DMS79 (cell line): ENCODE results near the gene SLC4A7.
"Not testable (repeated sequence)": the region's sequence is repeated elsewhere in the genome, so short reads cannot be mapped to it uniquely, and the experiment has no call there.

ENCODE experiments used
- DNase-seq: peaks from one replicate; lab custom pipeline; 2025; lab: John Stamatoyannopoulos, UW

SLC4A7 gene

GRCh38 chr3:27487383-27487782 lies 3.2 kb upstream of the SLC4A7 start:
- no peak for DNase-seq

- no peak for DNase-seq
Observed at GRCh38 chr3:27486336-27486735, 2.2 kb upstream of the SLC4A7 start.

GRCh38 chr3:27485866-27486265 lies 1.7 kb upstream of the SLC4A7 start:
- no peak for DNase-seq

- no peak for DNase-seq
Observed at GRCh38 chr3:27483117-27484014, 818 bp downstream of the SLC4A7 start.

- no peak for DNase-seq
Observed at GRCh38 chr3:27479806-27480543, 4.2 kb downstream of the SLC4A7 start.

GRCh38 chr3:27471923-27472550 lies 12.1 kb downstream of the SLC4A7 start:
- no peak for DNase-seq

- no peak for DNase-seq
Observed at GRCh38 chr3:27468283-27468886, 15.8 kb downstream of the SLC4A7 start.

- DNase-seq, result no peak
Observed at GRCh38 chr3:27467545-27467944, 16.6 kb downstream of the SLC4A7 start.

GRCh38 chr3:27464646-27465045 lies 19.5 kb downstream of the SLC4A7 start:
- no peak for DNase-seq

GRCh38 chr3:27462228-27462627 lies 22.0 kb downstream of the SLC4A7 start:
- no peak for DNase-seq

GRCh38 chr3:27458929-27459328 lies 25.3 kb downstream of the SLC4A7 start:
- DNase-seq, result no peak

GRCh38 chr3:27456554-27456953 lies 27.6 kb downstream of the SLC4A7 start:
- no peak for DNase-seq

- no peak for DNase-seq
Observed at GRCh38 chr3:27454914-27455313, 29.3 kb downstream of the SLC4A7 start.

- DNase-seq, result no peak
Observed at GRCh38 chr3:27454461-27454860, 29.7 kb downstream of the SLC4A7 start.

GRCh38 chr3:27452368-27453090 lies 31.7 kb downstream of the SLC4A7 start:
- DNase-seq, result no peak

- no peak for DNase-seq
Observed at GRCh38 chr3:27451842-27452241, 32.3 kb downstream of the SLC4A7 start.

- DNase-seq, result no peak
Observed at GRCh38 chr3:27451251-27451650, 32.9 kb downstream of the SLC4A7 start.

GRCh38 chr3:27449530-27450150 lies 34.5 kb downstream of the SLC4A7 start:
- no peak for DNase-seq

- not testable (repeated sequence) for DNase-seq
Observed at GRCh38 chr3:27442995-27443394, 41.2 kb downstream of the SLC4A7 start.

- not testable (repeated sequence) for DNase-seq
Observed at GRCh38 chr3:27438352-27438751, 45.8 kb downstream of the SLC4A7 start.

- DNase-seq, result no peak
Observed at GRCh38 chr3:27431116-27431515, 53.1 kb downstream of the SLC4A7 start.
